H1 (cell line): ENCODE results near the gene CACNA2D3. TPM values are rescaled to one million over a fixed set of nuclear protein-coding genes. Genes with fewer than 3 reads are reported as not detected.

ENCODE experiments used
- CREB1 ChIP-seq: IDR thresholded peaks from 2 replicates; pipeline ENCODE4 v1.6.1; 2012; ENCODE audit warnings: inconsistent platforms
- FOSL1 ChIP-seq: IDR thresholded peaks from 2 replicates; pipeline ENCODE4 v1.6.1; 2011; ENCODE audit warnings: mild to moderate bottlenecking, low read depth, low read length, moderate library complexity; ENCODE audit not compliant: insufficient read depth
- GABPA ChIP-seq: IDR thresholded peaks from 2 replicates; pipeline ENCODE4 v1.6.1; 2011; ENCODE audit warnings: mild to moderate bottlenecking, low read length, moderate library complexity, borderline replicate concordance; ENCODE audit not compliant: insufficient read depth
- HDAC2 ChIP-seq, 2 experiments: fragments of 300-600 bp in 1 of 2; sonication (generic) in 1 of 2; IDR thresholded peaks; 2 replicates each; pipeline ENCODE4 v1.6.1; 2011 to 2012; ENCODE audit warnings: low read depth in 2 of 2, low read length in 2 of 2, mild to moderate bottlenecking in 2 of 2, moderate library complexity in 2 of 2, borderline replicate concordance in 1 of 2, inconsistent platforms in 1 of 2
- TAF1 ChIP-seq: IDR thresholded peaks from 2 replicates; pipeline ENCODE4 v1.6.1; 2011; ENCODE audit warnings: mild to moderate bottlenecking, low read depth, low read length
- USF2 ChIP-seq: IDR thresholded peaks from 2 replicates; pipeline ENCODE4 v1.6.1; 2011; ENCODE audit warnings: low read length, improper control_type of control experiment
- polyA plus RNA-seq, 7 experiments: library from polyadenylated mRNA; depleted of rRNA in 3 of 7; stranded (reverse) in 5 of 7; unstranded in 2 of 7; fragments of >200 nt in 5 of 7; fragments of 200-250 nt in 2 of 7; gene quantifications; 1 replicate in 5 of 7; 2 replicates in 1 of 7; 4 replicates in 1 of 7; pipeline versions ENCODE4 v1.2.1 to v1.2.3, GENCODE V29; 2011 to 2013; ENCODE audit warnings: missing spikeins in 2 of 7, mixed read lengths in 2 of 7
- total RNA-seq: library from RNA; stranded (reverse); fragmentation: NEBNext Ultra II Directional; extraction: Animal tissue kit (Norgen Biotek cat#: 25700); gene quantifications from 2 replicates; pipeline ENCODE4 v1.2.1, GENCODE V29; 2021

Gene CACNA2D3
- total and polyA plus RNA-seq, 2 of the 8 experiments (the other 6 are each of a cell fraction or from before 2014, with no cell fraction given) = 1.5 to 1.8 TPM

GRCh38 chr3:54619531-54619930, 497.2 kb downstream of the CACNA2D3 start (continued):
- TF ChIP-seq HDAC2 (IDR thresholded peaks at IDR 0.05; ENCODE audit: borderline replicate concordance in 1 of 2, low read depth in 2 of 2, low read length in 2 of 2) (no peak), TAF1 (no peak), USF2 (no peak), FOSL1 (no peak), GABPA (no peak), CREB1 (no peak)
